ENCODE data around the gene GNAI3.

GNAI3 gene

GRCh38 chr1:109531826-109532364, 16.5 kb upstream of the GNAI3 start:
- Histone ChIP-seq H3F3A (ENCODE audit: control insufficient read depth, insufficient read depth) (no peaks in the 10 kb centered on the region), H3K79me2 (ENCODE audit: control insufficient read depth, low read length) (no peaks in the 10 kb centered on the region), H4K20me1 (ENCODE audit: control insufficient read depth, insufficient read depth, low read depth, low read length) (no peaks in the 10 kb centered on the region), H3K27me3 (ENCODE audit: control insufficient read depth, low read length) (peaks cover 14% of the 10 kb centered on the region), H3K27ac (ENCODE audit: low read depth, low read length) (no peak overlapping the region), H3K9me2 (replicated peaks; ENCODE audit: control insufficient read depth, low read length) (no peaks in the 10 kb centered on the region), H3K4me3 (ENCODE audit: low read length) (no peak overlapping the region), H3K9me3 (ENCODE audit: control insufficient read depth, insufficient read depth, low read length) (no peaks in the 10 kb centered on the region), H3K4me2 (ENCODE audit: low read length) (peak overlapping the region; percentile 65), H3K36me3 (ENCODE audit: control insufficient read depth, low read length) (no peaks in the 10 kb centered on the region), H3K4me1 (ENCODE audit: control insufficient read depth, low read length) (peaks cover 5% of the 10 kb centered on the region)
- no peak for TF ChIP-seq EZH2phosphoT487 (IDR thresholded peaks at IDR 0.05; ENCODE audit: borderline replicate concordance, low read length)
- no peak for TF ChIP-seq CTCF (IDR thresholded peaks at IDR 0.05; ENCODE audit: low read depth, low read length, poor library complexity, severe bottlenecking)

DNA sequence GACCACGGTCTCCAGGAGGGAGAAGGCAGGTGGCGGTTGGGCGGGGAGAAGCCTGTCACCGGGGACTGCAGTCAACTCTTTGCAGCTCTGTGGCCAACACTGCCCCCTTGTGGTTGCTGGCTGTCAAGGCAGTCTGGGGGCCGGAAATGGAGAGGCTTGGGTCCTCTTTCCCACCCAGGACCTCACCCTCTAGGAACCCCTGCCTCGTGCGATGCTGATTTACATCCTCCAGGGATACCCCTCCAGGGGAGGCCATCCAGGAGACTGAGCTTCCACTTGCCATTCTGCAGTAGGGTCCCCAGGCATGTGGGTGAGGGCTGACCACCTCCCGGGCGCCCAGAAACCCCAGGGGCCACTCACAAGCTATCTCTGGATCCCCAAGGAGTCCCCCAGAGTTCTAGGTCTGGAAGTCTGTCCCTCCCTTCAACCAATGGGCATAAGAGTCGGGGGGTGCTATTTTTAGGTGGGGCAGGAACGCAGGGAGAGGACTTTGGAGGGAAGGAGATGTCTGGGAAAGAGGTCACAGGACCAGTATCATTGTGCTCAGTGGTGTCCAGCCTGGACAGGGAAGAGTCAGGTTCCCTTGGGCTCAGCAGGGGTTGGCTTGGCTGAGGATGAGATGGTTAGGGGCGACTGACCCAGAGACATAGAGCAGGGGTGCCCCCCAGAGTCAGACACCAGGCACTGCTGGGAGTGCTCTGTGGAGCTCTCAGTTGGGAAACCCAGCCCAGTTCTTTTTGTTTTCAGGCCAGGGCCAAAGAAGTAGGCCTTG, 15.9 kb upstream of the GNAI3 start:
- TF ChIP-seq CTCF (IDR thresholded peaks at IDR 0.05; ENCODE audit: low read depth, low read length, poor library complexity, severe bottlenecking) (peak; percentile 83), EZH2phosphoT487 (IDR thresholded peaks at IDR 0.05; ENCODE audit: borderline replicate concordance, low read length) (no peak)
- H3K4me3 ChIP-seq (ENCODE audit: low read length), result peak overlapping the region; percentile 61
- no peaks in the 10 kb centered on the region for H3K9me3 ChIP-seq (ENCODE audit: control insufficient read depth, insufficient read depth, low read length)
- no peaks in the 10 kb centered on the region for H4K20me1 ChIP-seq (ENCODE audit: control insufficient read depth, insufficient read depth, low read depth, low read length)
- no peaks in the 10 kb centered on the region for H3K79me2 ChIP-seq (ENCODE audit: control insufficient read depth, low read length)
- no peaks in the 10 kb centered on the region for H3F3A ChIP-seq (ENCODE audit: control insufficient read depth, insufficient read depth)
- peaks cover 5% of the 10 kb centered on the region for H3K4me1 ChIP-seq (ENCODE audit: control insufficient read depth, low read length)
- no peak overlapping the region for H3K27ac ChIP-seq (ENCODE audit: low read depth, low read length)
- no peaks in the 10 kb centered on the region for H3K9me2 ChIP-seq (replicated peaks; ENCODE audit: control insufficient read depth, low read length)
- peak overlapping the region; percentile 65 for H3K4me2 ChIP-seq (ENCODE audit: low read length)
- H3K36me3 ChIP-seq (ENCODE audit: control insufficient read depth, low read length), result no peaks in the 10 kb centered on the region
- H3K27me3 ChIP-seq (ENCODE audit: control insufficient read depth, low read length), result peaks cover 8% of the 10 kb centered on the region

DNA sequence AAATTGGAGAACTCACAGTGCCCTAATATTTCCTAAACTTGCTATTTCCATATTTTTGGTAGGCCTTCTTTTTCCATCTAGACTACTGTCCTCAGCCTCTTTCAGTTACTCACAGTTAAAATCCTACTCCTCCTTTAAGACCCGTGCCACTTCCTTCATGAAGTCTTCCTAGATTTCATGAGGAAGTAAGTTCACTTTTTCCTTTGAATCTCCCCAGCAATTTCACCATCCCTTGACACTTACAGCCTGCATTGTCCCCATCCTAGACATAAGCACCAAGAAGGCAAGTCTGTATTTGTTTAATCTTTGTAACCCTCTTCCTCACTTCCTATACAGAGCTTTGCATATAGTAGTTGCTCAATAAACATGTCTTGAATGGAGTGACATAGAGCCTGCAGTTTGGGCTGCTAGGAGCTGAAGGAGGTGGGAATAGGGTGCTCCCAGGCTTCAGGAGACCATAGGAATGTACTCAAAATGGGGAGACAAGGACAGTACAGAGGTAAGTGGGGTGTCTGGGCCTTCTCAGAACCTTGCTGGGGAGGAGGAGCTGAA, 14.0 kb upstream of the GNAI3 start:
- Histone ChIP-seq H3K79me2 (ENCODE audit: control insufficient read depth, low read length) (no peaks in the 10 kb centered on the region), H3K4me2 (ENCODE audit: low read length) (no peak overlapping the region), H3K4me3 (ENCODE audit: low read length) (no peak overlapping the region), H3K9me3 (ENCODE audit: control insufficient read depth, insufficient read depth, low read length) (no peaks in the 10 kb centered on the region), H4K20me1 (ENCODE audit: control insufficient read depth, insufficient read depth, low read depth, low read length) (no peaks in the 10 kb centered on the region), H3K4me1 (ENCODE audit: control insufficient read depth, low read length) (peaks cover 5% of the 10 kb centered on the region), H3K36me3 (ENCODE audit: control insufficient read depth, low read length) (no peaks in the 10 kb centered on the region), H3F3A (ENCODE audit: control insufficient read depth, insufficient read depth) (no peaks in the 10 kb centered on the region), H3K27me3 (ENCODE audit: control insufficient read depth, low read length) (no peaks in the 10 kb centered on the region), H3K27ac (ENCODE audit: low read depth, low read length) (no peak overlapping the region), H3K9me2 (replicated peaks; ENCODE audit: control insufficient read depth, low read length) (no peaks in the 10 kb centered on the region)
- TF ChIP-seq CTCF (IDR thresholded peaks at IDR 0.05; ENCODE audit: low read depth, low read length, poor library complexity, severe bottlenecking) (no peak), EZH2phosphoT487 (IDR thresholded peaks at IDR 0.05; ENCODE audit: borderline replicate concordance, low read length) (no peak)
